Coronary artery (tissue), 2 donors: Measurements from ENCODE around the gene SCAANT1.

Source experiments
- DNase-seq: peaks from one replicate; pipeline ENCODE4 v3.0.0-alpha.2; 2017; ENCODE audit warnings: low spot score
- H3K27ac ChIP-seq, 2 donors: fragments of 200-600 bp; sonication (generic); one replicate each; pipeline ENCODE4 v1.5.1; 2016 to 2019
- H3K4me3 ChIP-seq: fragments of 200-600 bp; sonication (generic); 2 replicates; pipeline ENCODE4 v1.5.1; 2016; ENCODE audit warnings: mild to moderate bottlenecking, moderate library complexity
- TF ChIP-seq, protein P1 (sequence below): fragments of 200-600 bp; sonication (generic); IDR thresholded peaks from one replicate; pipeline ENCODE4 v1.5.1; 2019; ENCODE audit warnings: antibody characterized with exemption

Gene SCAANT1

GRCh38 chr3:63911509-63911872 lies 692 bp downstream of the SCAANT1 start:
- Histone ChIP-seq H3K27ac (peak overlapping the region; percentile 97 to 100), H3K4me3 (peak overlapping the region; percentile 74)
- TF ChIP-seq, protein P1, sequence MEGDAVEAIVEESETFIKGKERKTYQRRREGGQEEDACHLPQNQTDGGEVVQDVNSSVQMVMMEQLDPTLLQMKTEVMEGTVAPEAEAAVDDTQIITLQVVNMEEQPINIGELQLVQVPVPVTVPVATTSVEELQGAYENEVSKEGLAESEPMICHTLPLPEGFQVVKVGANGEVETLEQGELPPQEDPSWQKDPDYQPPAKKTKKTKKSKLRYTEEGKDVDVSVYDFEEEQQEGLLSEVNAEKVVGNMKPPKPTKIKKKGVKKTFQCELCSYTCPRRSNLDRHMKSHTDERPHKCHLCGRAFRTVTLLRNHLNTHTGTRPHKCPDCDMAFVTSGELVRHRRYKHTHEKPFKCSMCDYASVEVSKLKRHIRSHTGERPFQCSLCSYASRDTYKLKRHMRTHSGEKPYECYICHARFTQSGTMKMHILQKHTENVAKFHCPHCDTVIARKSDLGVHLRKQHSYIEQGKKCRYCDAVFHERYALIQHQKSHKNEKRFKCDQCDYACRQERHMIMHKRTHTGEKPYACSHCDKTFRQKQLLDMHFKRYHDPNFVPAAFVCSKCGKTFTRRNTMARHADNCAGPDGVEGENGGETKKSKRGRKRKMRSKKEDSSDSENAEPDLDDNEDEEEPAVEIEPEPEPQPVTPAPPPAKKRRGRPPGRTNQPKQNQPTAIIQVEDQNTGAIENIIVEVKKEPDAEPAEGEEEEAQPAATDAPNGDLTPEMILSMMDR, result no peak
- no peak for DNase-seq

GRCh38 chr3:63910891-63911290 lies 1.3 kb downstream of the SCAANT1 start:
- no peak for DNase-seq
- TF ChIP-seq, protein P1, result no peak
- H3K4me3 ChIP-seq, result no peak overlapping the region
- H3K27ac ChIP-seq, result peak overlapping the region in 1 of 2 donors; percentile 97

GRCh38 chr3:63910001-63910400 lies 2.2 kb downstream of the SCAANT1 start:
- TF ChIP-seq, protein P1, result no peak
- no peak overlapping the region for H3K4me3 ChIP-seq
- DNase-seq, result no peak
- no peak overlapping the region for H3K27ac ChIP-seq

DNA sequence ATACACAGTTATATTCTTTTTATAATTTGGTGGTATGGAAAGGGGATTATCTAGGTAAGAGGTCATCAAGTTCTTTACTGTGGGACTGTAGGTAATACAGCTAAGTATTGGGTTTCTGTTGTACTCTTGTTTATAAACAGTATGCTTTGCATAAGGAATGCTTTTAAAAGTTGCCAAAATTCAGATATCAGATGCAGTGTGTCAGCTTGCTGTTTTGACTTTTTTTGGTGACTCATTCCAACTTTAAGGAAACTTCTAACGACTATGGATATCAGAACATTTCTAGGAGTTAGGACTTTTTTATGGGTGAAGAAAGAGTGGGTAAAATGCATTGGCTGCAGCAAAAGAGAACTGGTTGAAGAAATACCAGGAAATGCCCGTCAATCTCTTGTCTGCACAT lies 2.8 kb downstream of the SCAANT1 start:
- no peak for DNase-seq
- TF ChIP-seq, protein P1, result no peak
- H3K27ac ChIP-seq, result no peak overlapping the region

DNA sequence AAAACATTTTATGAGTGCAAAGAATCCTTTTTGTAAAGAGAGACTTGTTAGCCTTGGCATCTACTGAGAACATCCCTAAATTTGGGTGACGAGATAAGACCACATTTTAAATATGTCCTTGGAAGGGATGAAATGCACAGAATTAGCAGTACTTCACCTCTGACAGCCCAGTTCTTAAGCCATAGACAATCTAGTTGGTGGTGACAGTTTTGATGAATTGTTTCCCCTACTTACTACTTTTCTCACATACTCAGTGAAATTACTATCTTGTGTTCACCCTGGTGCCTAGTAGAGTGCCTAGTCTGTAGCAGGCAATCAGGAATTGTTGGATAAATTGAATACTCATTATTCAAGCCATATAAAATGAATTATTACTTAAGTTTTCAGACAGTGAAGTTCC lies 3.4 kb downstream of the SCAANT1 start:
- TF ChIP-seq, protein P1, result no peak
- DNase-seq, result no peak
- no peak overlapping the region for H3K27ac ChIP-seq
- no peak overlapping the region for H3K4me3 ChIP-seq

More for the DNA sequence above, 2.8 kb downstream of the SCAANT1 start:
- no peak overlapping the region for H3K4me3 ChIP-seq

- TF ChIP-seq, protein P1, result no peak
- DNase-seq, result no peak
- Histone ChIP-seq H3K4me3 (no peak overlapping the region), H3K27ac (no peak overlapping the region)
These were observed 4.0 kb downstream of the SCAANT1 start for GRCh38 chr3:63908081-63908736.
